HG03469 (cell line): ENCODE data around the gene NEDD9.
A peak's percentile ranks its signal among the peaks of the same experiment; 100 is the strongest.

Experiments
- ATAC-seq: cut with Tn5 transposase; IDR thresholded peaks from one replicate; pipeline ENCODE4 v1.9.1; 2021; ENCODE audit warnings: mild to moderate bottlenecking, moderate library complexity, moderate number of reproducible peaks; ENCODE audit not compliant: unreplicated experiment

Gene NEDD9

DNA sequence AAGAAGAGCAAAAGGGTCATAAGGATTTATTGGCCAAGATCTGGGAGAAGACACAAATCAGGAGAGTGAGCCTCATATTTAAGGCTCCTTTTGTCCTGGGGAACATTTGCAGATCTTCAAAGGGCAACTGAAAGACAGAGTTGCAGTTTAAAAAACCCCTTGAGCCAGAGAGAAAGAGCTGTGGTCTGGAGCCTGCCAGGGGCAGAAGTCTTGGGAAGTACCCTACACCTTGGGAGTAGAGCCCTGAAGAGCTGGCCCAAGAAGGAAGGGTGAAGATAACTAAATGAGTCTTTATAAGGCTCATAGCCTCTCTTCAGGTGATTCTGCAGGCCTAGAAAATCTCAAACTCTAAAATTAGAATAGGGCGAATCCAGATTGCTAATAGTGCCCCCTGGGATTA, 81.0 kb downstream of the NEDD9 start:
- no peak for ATAC-seq

- no peak for ATAC-seq
Measured at GRCh38 chr6:11149551-11149950, 82.9 kb downstream of the NEDD9 start.

- ATAC-seq, result no peak
Measured at GRCh38 chr6:11146117-11146826, 86.2 kb downstream of the NEDD9 start.

DNA sequence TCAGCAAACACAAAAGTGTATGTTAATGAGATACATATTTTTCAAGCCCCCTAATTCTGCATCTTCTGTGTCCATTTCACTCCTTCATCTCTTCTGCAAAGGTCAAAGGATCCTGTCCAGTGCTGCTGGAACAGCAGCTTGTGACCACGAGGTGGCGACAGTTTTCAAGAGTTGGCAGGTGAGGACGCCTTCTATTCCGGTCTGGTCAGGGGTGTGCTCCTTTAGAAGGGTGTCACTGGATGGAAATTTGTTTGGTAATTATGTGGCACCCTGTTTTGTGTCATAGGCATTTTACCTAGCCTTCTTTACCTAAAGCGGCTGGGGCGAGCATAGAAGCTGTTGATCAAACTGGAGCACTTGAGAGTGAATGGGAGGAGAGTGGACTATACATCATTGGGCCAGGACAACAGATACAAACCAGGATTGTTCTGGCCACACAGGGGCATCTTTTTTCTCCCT, 88.0 kb downstream of the NEDD9 start:
- ATAC-seq, result peak; percentile 46

DNA sequence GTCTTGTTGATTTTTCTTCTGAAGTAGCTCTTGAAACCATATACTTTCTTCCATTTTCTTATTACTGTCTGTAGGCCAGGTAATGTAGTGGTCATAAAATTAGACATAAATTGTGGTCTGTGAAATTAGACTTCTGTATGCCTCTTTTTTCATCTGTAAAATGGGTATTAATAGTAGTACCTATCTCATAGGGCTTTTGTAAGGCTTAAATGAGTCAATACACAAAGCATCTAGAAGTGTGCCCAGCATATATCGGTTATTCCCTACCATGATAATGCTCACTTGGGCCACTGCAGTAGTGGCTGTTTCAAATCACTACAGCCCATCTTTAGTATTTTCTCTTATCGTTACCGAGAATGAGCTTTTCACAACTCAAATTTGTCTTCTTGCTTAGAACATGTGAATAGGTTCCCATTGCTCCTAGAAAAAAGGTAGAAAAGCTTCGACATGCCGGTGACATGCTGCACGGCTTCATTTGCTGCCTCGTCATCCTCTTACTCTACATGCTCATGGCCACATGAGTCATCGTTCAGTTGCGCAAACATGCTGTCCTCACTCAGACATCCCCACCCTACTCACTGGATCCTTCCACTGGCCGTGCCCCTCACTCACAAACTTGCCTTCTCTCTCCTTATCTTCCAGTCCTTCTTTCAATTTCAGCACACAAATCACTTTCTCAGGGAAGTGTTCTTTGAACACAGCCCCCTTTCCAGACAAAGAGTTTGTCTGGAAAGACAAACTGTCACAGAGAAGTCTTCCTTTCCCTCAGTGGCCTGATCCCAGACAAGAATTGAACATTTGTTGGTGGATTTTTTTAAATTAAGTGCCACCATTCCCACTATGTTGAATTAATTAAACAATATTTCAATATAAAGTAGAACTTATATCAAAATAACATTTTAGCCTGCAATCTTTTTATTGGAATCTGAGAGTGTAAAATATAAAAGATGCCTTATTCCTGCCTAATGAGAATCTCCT, 88.8 kb downstream of the NEDD9 start:
- ATAC-seq, result no peak

- no peak for ATAC-seq
Measured at GRCh38 chr6:11142296-11143027, 90.0 kb downstream of the NEDD9 start.

GRCh38 chr6:11141295-11141694, 91.2 kb downstream of the NEDD9 start:
- ATAC-seq, result no peak

GRCh38 chr6:11140056-11140455, 92.4 kb downstream of the NEDD9 start:
- ATAC-seq, result no peak

DNA sequence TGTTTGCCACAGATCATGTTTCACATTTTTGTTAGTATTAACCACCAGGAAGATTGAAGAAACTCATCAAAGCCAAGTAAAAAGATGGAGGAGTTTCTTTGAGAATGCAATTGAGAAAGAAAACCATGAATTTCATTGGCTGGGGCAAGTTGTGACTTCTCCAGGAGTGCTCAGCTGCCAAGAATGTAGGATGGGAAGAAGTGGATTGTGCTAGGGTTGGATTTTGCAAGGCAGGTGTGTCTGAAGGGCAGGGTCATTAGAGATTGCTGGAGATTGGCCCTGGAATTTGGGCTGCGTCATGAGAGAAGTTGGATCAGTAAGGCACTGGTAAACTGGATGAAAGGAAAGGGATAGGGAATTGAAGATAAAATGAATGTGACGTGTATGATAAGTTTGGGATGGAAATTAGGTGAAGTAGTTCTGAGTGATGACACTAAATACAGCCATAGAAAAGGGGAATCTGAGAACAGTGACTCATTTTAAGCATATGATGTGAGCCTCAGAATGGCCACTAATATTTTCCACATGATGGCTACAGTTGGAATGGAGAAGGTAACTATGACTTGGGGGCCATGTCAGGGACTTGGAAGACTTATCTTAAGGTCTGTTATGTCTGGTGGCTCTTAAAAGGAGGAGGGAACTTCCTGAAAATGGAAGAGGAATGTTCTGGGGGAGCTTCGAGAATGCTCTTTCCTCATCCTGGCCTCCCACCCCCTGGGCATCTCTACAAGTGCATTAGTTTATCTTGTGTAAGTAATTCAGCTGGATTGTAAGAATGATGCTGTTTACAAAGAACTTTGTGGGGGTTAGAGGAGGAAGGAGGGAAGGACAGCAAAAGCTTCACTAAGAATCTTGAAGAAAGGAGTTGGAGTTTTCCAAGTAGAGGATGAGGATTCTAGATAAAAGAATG, 93.2 kb downstream of the NEDD9 start:
- no peak for ATAC-seq

- no peak for ATAC-seq
Measured at GRCh38 chr6:11136809-11137208, 95.7 kb downstream of the NEDD9 start.
